GM23338 (cell line): ENCODE results near the gene TBKBP1. TPM values are rescaled to one million over a fixed set of nuclear protein-coding genes. Genes with fewer than 3 reads are reported as not detected.

Source experiments
- ATAC-seq: fragments of 200-7000 bp; cut with Tn5 transposase; 3 replicates; pipeline ENCODE4 v1.9.1; 2020
- DNase-seq: peaks from one replicate; pipeline ENCODE4 v3.0.0-alpha.2; 2015; ENCODE audit warnings: low spot score
- H2AFZ ChIP-seq: fragments of 200-600 bp; sonication (generic); 2 replicates; pipeline ENCODE4 v1.8.0; 2016; ENCODE audit warnings: antibody characterized with exemption, mild to moderate bottlenecking, moderate library complexity
- H3F3A ChIP-seq: fragments of 200-600 bp; sonication (generic); replicated peaks from 2 replicates; pipeline ENCODE4 v1.8.0; 2017; ENCODE audit warnings: antibody characterized with exemption, mixed run types, low read depth
- H3K27ac ChIP-seq: fragments of 200-600 bp; sonication (generic); 2 replicates; pipeline ENCODE4 v1.6.1; 2016; ENCODE audit warnings: low read depth
- H3K27me3 ChIP-seq: fragments of 200-600 bp; sonication (generic); 2 replicates; pipeline ENCODE4 v1.8.0; 2016; ENCODE audit warnings: mild to moderate bottlenecking, mixed run types, moderate library complexity; ENCODE audit not compliant: insufficient read depth
- H3K36me3 ChIP-seq: fragments of 200-600 bp; sonication (generic); 2 replicates; pipeline ENCODE4 v1.8.0; 2016; ENCODE audit warnings: mild to moderate bottlenecking; ENCODE audit not compliant: insufficient read depth
- H3K4me1 ChIP-seq: fragments of 200-600 bp; sonication (generic); 2 replicates; pipeline ENCODE4 v1.8.0; 2016; ENCODE audit warnings: mild to moderate bottlenecking, moderate library complexity; ENCODE audit not compliant: insufficient read depth
- H3K4me2 ChIP-seq: fragments of 200-600 bp; sonication (generic); 2 replicates; pipeline ENCODE4 v1.7.1; 2017; ENCODE audit warnings: mixed run types
- H3K4me3 ChIP-seq: fragments of 200-600 bp; sonication (generic); 2 replicates; pipeline ENCODE4 v1.6.1; 2016; ENCODE audit warnings: mixed run types
- H3K79me2 ChIP-seq: fragments of 200-600 bp; sonication (generic); replicated peaks from 2 replicates; pipeline ENCODE4 v1.8.0; 2017; ENCODE audit warnings: mild to moderate bottlenecking; ENCODE audit not compliant: insufficient read depth
- H3K9me2 ChIP-seq: fragments of 200-600 bp; sonication (generic); 2 replicates; pipeline ENCODE4 v1.8.0; 2017; ENCODE audit not compliant: insufficient read depth
- H4K20me1 ChIP-seq: fragments of 200-600 bp; sonication (generic); replicated peaks from 2 replicates; pipeline ENCODE4 v1.8.0; 2017; ENCODE audit warnings: mild to moderate bottlenecking; ENCODE audit not compliant: insufficient read depth
- H3K27ac Mint-ChIP-seq: 2 replicates; pipeline ENCODE4 v1.8.0; 2020; ENCODE audit warnings: inconsistent platforms, mild to moderate bottlenecking, moderate library complexity, mixed read lengths
- H3K27me3 Mint-ChIP-seq: 3 replicates; pipeline ENCODE4 v1.8.0; 2022; ENCODE audit warnings: low read depth, mild to moderate bottlenecking, moderate library complexity, mixed read lengths, inconsistent platforms; ENCODE audit not compliant: insufficient read depth, poor library complexity
- H3K36me3 Mint-ChIP-seq: 3 replicates; pipeline ENCODE4 v1.8.0; 2021; ENCODE audit warnings: low read depth, mild to moderate bottlenecking, inconsistent platforms, moderate library complexity, mixed read lengths
- H3K4me1 Mint-ChIP-seq: 3 replicates; pipeline ENCODE4 v1.8.0; 2020; ENCODE audit warnings: mild to moderate bottlenecking, inconsistent platforms, mixed read lengths
- H3K4me3 Mint-ChIP-seq: 3 replicates; pipeline ENCODE4 v1.8.0; 2021; ENCODE audit warnings: moderate library complexity, mild to moderate bottlenecking, inconsistent platforms, mixed read lengths
- H3K9me3 Mint-ChIP-seq: 3 replicates; pipeline ENCODE4 v1.8.0; 2020; ENCODE audit warnings: moderate library complexity, mild to moderate bottlenecking, inconsistent platforms, mixed read lengths
- CREB1 ChIP-seq: fragments of 250-450 bp; sonication (Bioruptor Pico); IDR thresholded peaks from 2 replicates; pipeline ENCODE4 v1.5.0; 2020; ENCODE audit warnings: low read depth, mild to moderate bottlenecking, moderate library complexity
- CTCF ChIP-seq, 2 experiments: fragments of 200-600 bp in 1 of 2; sonication (generic) in 1 of 2; conservative IDR thresholded peaks; 2 replicates each; pipeline versions ENCODE4 v1.5.1 to v1.6.1; 2016 to 2017; ENCODE audit warnings: antibody characterized with exemption in 2 of 2, low read depth in 2 of 2, mild to moderate bottlenecking in 2 of 2, moderate library complexity in 1 of 2
- ETS1 ChIP-seq: IDR thresholded peaks from 2 replicates; pipeline ENCODE4 v1.6.1; 2016; ENCODE audit warnings: antibody characterized with exemption
- EZH2 ChIP-seq: fragments of 200-600 bp; sonication (generic); IDR thresholded peaks from one replicate; pipeline ENCODE4 v1.8.0; 2017; ENCODE audit warnings: antibody characterized with exemption, mild to moderate bottlenecking, low read depth; ENCODE audit not compliant: unreplicated experiment
- JUNB ChIP-seq: IDR thresholded peaks from one replicate; pipeline ENCODE4 v1.6.1; 2016; ENCODE audit warnings: antibody characterized with exemption; ENCODE audit not compliant: unreplicated experiment
- POLR2AphosphoS5 ChIP-seq: IDR thresholded peaks from 2 replicates; pipeline ENCODE4 v1.6.1; 2016; ENCODE audit warnings: antibody characterized with exemption, low read depth
- REST ChIP-seq: IDR thresholded peaks from one replicate; pipeline ENCODE4 v1.6.1; 2018; ENCODE audit warnings: antibody characterized with exemption; ENCODE audit not compliant: unreplicated experiment
- STAT1 ChIP-seq: IDR thresholded peaks from one replicate; pipeline ENCODE4 v1.6.1; 2016; ENCODE audit warnings: antibody characterized with exemption; ENCODE audit not compliant: unreplicated experiment
- ZNF114 ChIP-seq: fragments of 250-450 bp; sonication (Bioruptor Pico); IDR thresholded peaks from 2 replicates; pipeline ENCODE4 v1.5.0; 2020; ENCODE audit warnings: mild to moderate bottlenecking, moderate library complexity
- ZNF331 ChIP-seq: fragments of 250-450 bp; sonication (Bioruptor Pico); IDR thresholded peaks from 2 replicates; pipeline ENCODE4 v1.5.0; 2020; ENCODE audit warnings: low read depth, mild to moderate bottlenecking, moderate library complexity
- polyA plus RNA-seq: library from polyadenylated mRNA; unstranded; fragments of >200 nt; fragmentation: Nextera tagmentation; extraction: Ambion mirVana; gene quantifications from 2 replicates; pipeline ENCODE4 v1.2.1, GENCODE V29; 2016
- total RNA-seq: library from RNA; depleted of rRNA; stranded (reverse); fragments of >200 nt; shearing (Covaris generic); gene quantifications from 2 replicates; pipeline ENCODE4 v1.2.3, GENCODE V29; 2014

Gene TBKBP1
- total and polyA plus RNA-seq, 2 experiments from 2014 or later, result 2.5 to 12.1 TPM

- TF ChIP-seq CREB1 (CRISPR knock-in tag) (no peak), STAT1 (no peak), JUNB (no peak), POLR2AphosphoS5 (no peak), REST (no peak), ETS1 (no peak), ZNF331 (CRISPR knock-in tag) (no peak), CTCF (conservative IDR thresholded peaks at IDR 0.05; ENCODE audit: low read depth in 2 of 2) (no peak), EZH2 (no peak), ZNF114 (CRISPR knock-in tag) (no peak)
Measured at GRCh38 chr17:47716375-47716774, 22.4 kb downstream of the TBKBP1 start (continued).

- Histone ChIP-seq H4K20me1 (no peaks in the 10 kb centered on the region), H3K4me2 (no peak overlapping the region), H2AFZ (no peak overlapping the region), H3K36me3 (no peaks in the 10 kb centered on the region), H3K4me1 (peaks cover 25% of the 10 kb centered on the region; the same call in 1 of the 2 replicates), H3K79me2 (no peaks in the 10 kb centered on the region), H3F3A (no peaks in the 10 kb centered on the region), H3K27ac (no peak overlapping the region), H3K9me2 (no peaks in the 10 kb centered on the region), H3K27me3 (peaks cover 38% of the 10 kb centered on the region), H3K4me3 (no peak overlapping the region)
- TF ChIP-seq ZNF114 (CRISPR knock-in tag) (no peak), CTCF (conservative IDR thresholded peaks at IDR 0.05; ENCODE audit: low read depth in 2 of 2) (peak; percentile 43 to 64)
- no peak overlapping the region for H3K27ac Mint-ChIP-seq
- H3K9me3 Mint-ChIP-seq, result no peaks in the 10 kb centered on the region; the same call in 2 of the 3 replicates
- ATAC-seq (peak; percentile 14), DNase-seq (peak; percentile 37)
- H3K36me3 Mint-ChIP-seq, result no peaks in the 10 kb centered on the region; the same call in 2 of the 3 replicates
- no peak overlapping the region for H3K4me3 Mint-ChIP-seq
- peaks cover 42% of the 10 kb centered on the region for H3K4me1 Mint-ChIP-seq
- H3K27me3 Mint-ChIP-seq, result peaks cover 29% of the 10 kb centered on the region
Measured at GRCh38 chr17:47717261-47717697, 23.3 kb downstream of the TBKBP1 start.
